ENCODE measurements around the gene EDDM3A.

- TF ChIP-seq CTCF (IDR thresholded peaks at IDR 0.05) (no peak), POLR2A (IDR thresholded peaks at IDR 0.05) (no peak)
Measured at GRCh38 chr14:20742132-20742531, 3.6 kb upstream of the EDDM3A start.
